ENCODE data around the gene VCL. TPM values are rescaled to one million over a fixed set of nuclear protein-coding genes. Genes with fewer than 3 reads are reported as not detected.
"Not testable (repeated sequence)": the region's sequence is repeated elsewhere in the genome, so short reads cannot be mapped to it uniquely, and the experiment has no call there.

Gene VCL
- 10 to 100 TPM; 17.1 to 27.6 (median 25.2) TPM for polyA plus RNA-seq (ENCODE audit: low read depth in 6 of 6)

- Mint-ChIP-seq H3K9me3 (no peaks in the 10 kb centered on the region), H3K27me3 (no peaks in the 10 kb centered on the region), H3K36me3 (no peaks in the 10 kb centered on the region), H3K4me3 (peak within 1 kb of the TSS; percentile 86 to 100 (median 98)), H3K27ac (peak within 1 kb of the TSS; percentile 87 to 99 (median 98)), H3K4me1 (peaks cover 35 to 43% (median 35%) of the 10 kb centered on the region in 3 donors)
- DNase-seq (peak; percentile 95), ATAC-seq (ENCODE audit: low read depth in 2 of 2) (peak; percentile 96 to 97)
Observed at GRCh38 chr10:73997787-73998622, at the start of gene VCL. Gene VCL, plus strand, starts transcription at chr10:73998116. Its CDS starts 92 bp downstream, at chr10:73998208.

GRCh38 chr10:73948947-73949633 is 48.8 kb upstream of the VCL start:
- H3K27ac Mint-ChIP-seq: peak overlapping the region in 3 of 6 donors; percentile 29 to 67 (median 53)
- peaks cover 0 to 5% (median 1%) of the 10 kb centered on the region in 7 donors for H3K9me3 Mint-ChIP-seq
- H3K4me1 Mint-ChIP-seq: peaks cover 0 to 7% (median 0%) of the 10 kb centered on the region in 3 donors
- DNase-seq (no peak), ATAC-seq (ENCODE audit: low read depth in 2 of 2) (no peak)
- no peaks in the 10 kb centered on the region for H3K36me3 Mint-ChIP-seq
- H3K4me3 Mint-ChIP-seq: no peak overlapping the region
- H3K27me3 Mint-ChIP-seq: no peaks in the 10 kb centered on the region

GRCh38 chr10:73950155-73950948 is 47.6 kb upstream of the VCL start:
- ATAC-seq (ENCODE audit: low read depth in 2 of 2) (no peak), DNase-seq (no peak)
- H3K27ac Mint-ChIP-seq: no peak overlapping the region
- H3K4me3 Mint-ChIP-seq: no peak overlapping the region
- H3K27me3 Mint-ChIP-seq: no peaks in the 10 kb centered on the region
- H3K4me1 Mint-ChIP-seq: peaks cover under 1 to 15% (median 7%) of the 10 kb centered on the region in 3 donors
- no peaks in the 10 kb centered on the region for H3K36me3 Mint-ChIP-seq
- H3K9me3 Mint-ChIP-seq: peaks cover 0 to 3% (median 1%) of the 10 kb centered on the region in 7 donors

- Mint-ChIP-seq H3K9me3 (no peaks in the 10 kb centered on the region), H3K36me3 (no peaks in the 10 kb centered on the region), H3K27me3 (no peaks in the 10 kb centered on the region), H3K27ac (peak overlapping the region in 1 of 6 donors; percentile 56), H3K4me3 (no peak overlapping the region), H3K4me1 (peaks cover 23 to 47% (median 38%) of the 10 kb centered on the region in 3 donors)
- ATAC-seq (ENCODE audit: low read depth in 2 of 2) (no peak), DNase-seq (no peak)
Observed at GRCh38 chr10:73953665-73954064, 44.3 kb upstream of the VCL start.

GRCh38 chr10:73954737-73955136 is 43.2 kb upstream of the VCL start:
- H3K4me1 Mint-ChIP-seq: peaks cover 30 to 57% (median 48%) of the 10 kb centered on the region in 3 donors
- H3K4me3 Mint-ChIP-seq: no peak overlapping the region
- H3K36me3 Mint-ChIP-seq: no peaks in the 10 kb centered on the region
- H3K27me3 Mint-ChIP-seq: no peaks in the 10 kb centered on the region
- DNase-seq (no peak), ATAC-seq (ENCODE audit: low read depth in 2 of 2) (no peak)
- no peaks in the 10 kb centered on the region for H3K9me3 Mint-ChIP-seq
- no peak overlapping the region for H3K27ac Mint-ChIP-seq

- Mint-ChIP-seq H3K4me1 (peaks cover 37 to 67% (median 58%) of the 10 kb centered on the region in 3 donors), H3K27me3 (no peaks in the 10 kb centered on the region), H3K9me3 (no peaks in the 10 kb centered on the region), H3K36me3 (no peaks in the 10 kb centered on the region), H3K4me3 (peak overlapping the region in 4 of 8 donors; percentile 22 to 59 (median 50)), H3K27ac (peak overlapping the region; percentile 68 to 95 (median 82))
- DNase-seq (no peak), ATAC-seq (ENCODE audit: low read depth in 2 of 2) (no peak)
Observed at GRCh38 chr10:73955719-73956118, 42.2 kb upstream of the VCL start.

- H3K9me3 Mint-ChIP-seq: no peaks in the 10 kb centered on the region
- peak; percentile 72 to 73 for ATAC-seq (ENCODE audit: low read depth in 2 of 2)
- H3K36me3 Mint-ChIP-seq: no peaks in the 10 kb centered on the region
- H3K4me3 Mint-ChIP-seq: peak overlapping the region; percentile 68 to 92 (median 85)
- H3K27me3 Mint-ChIP-seq: no peaks in the 10 kb centered on the region
- peak overlapping the region; percentile 94 to 99 (median 98) for H3K27ac Mint-ChIP-seq
- peaks cover 42 to 72% (median 65%) of the 10 kb centered on the region in 3 donors for H3K4me1 Mint-ChIP-seq
- DNase-seq: peak; percentile 82
Observed at GRCh38 chr10:73956476-73957359, 41.2 kb upstream of the VCL start.

GRCh38 chr10:73959484-73960243 is 38.3 kb upstream of the VCL start:
- peak overlapping the region; percentile 18 to 99 (median 68) for H3K27ac Mint-ChIP-seq
- peaks cover 42 to 67% (median 65%) of the 10 kb centered on the region in 3 donors for H3K4me1 Mint-ChIP-seq
- DNase-seq (no peak), ATAC-seq (ENCODE audit: low read depth in 2 of 2) (no peak)
- no peaks in the 10 kb centered on the region for H3K27me3 Mint-ChIP-seq
- H3K36me3 Mint-ChIP-seq: no peaks in the 10 kb centered on the region
- H3K4me3 Mint-ChIP-seq: peak overlapping the region in 7 of 8 donors; percentile 38 to 84 (median 61)
- no peaks in the 10 kb centered on the region for H3K9me3 Mint-ChIP-seq

- Mint-ChIP-seq H3K9me3 (no peaks in the 10 kb centered on the region), H3K27me3 (no peaks in the 10 kb centered on the region), H3K27ac (peak overlapping the region in 1 of 6 donors; percentile 26), H3K4me3 (no peak overlapping the region), H3K36me3 (no peaks in the 10 kb centered on the region), H3K4me1 (peaks cover 25 to 40% (median 39%) of the 10 kb centered on the region in 3 donors)
- no peak for DNase-seq
- ATAC-seq (ENCODE audit: low read depth in 2 of 2): no peak
Observed at GRCh38 chr10:73962386-73962785, 35.5 kb upstream of the VCL start.

- DNase-seq; H3K36me3 Mint-ChIP-seq; ATAC-seq (ENCODE audit: low read depth in 2 of 2); H3K27me3 Mint-ChIP-seq; H3K9me3 Mint-ChIP-seq; H3K27ac Mint-ChIP-seq; H3K4me3 Mint-ChIP-seq: not testable (repeated sequence)
- peaks cover 21 to 30% (median 29%) of the 10 kb centered on the region in 3 donors for H3K4me1 Mint-ChIP-seq
Observed at GRCh38 chr10:73963533-73963932, 34.4 kb upstream of the VCL start.

- Mint-ChIP-seq H3K27ac (no peak overlapping the region), H3K4me1 (peaks cover 12 to 18% (median 16%) of the 10 kb centered on the region in 3 donors), H3K27me3 (no peaks in the 10 kb centered on the region), H3K9me3 (no peaks in the 10 kb centered on the region), H3K4me3 (no peak overlapping the region), H3K36me3 (no peaks in the 10 kb centered on the region)
- DNase-seq (no peak), ATAC-seq (ENCODE audit: low read depth in 2 of 2) (no peak)
Observed at GRCh38 chr10:73964743-73965142, 33.2 kb upstream of the VCL start.
